ENCODE data around the gene KCNQ5. TPM values are rescaled to one million over a fixed set of nuclear protein-coding genes. Genes with fewer than 3 reads are reported as not detected.
"Not testable (repeated sequence)": the region's sequence is repeated elsewhere in the genome, so short reads cannot be mapped to it uniquely, and the experiment has no call there.

Gene KCNQ5
- total RNA-seq, 1 donor from 2014 or later = 1.2 TPM

GRCh38 chr6:73233048-73233447, 611.2 kb downstream of the KCNQ5 start:
- H3K4me1 Mint-ChIP-seq = no peaks in the 10 kb centered on the region
- no peak for DNase-seq (ENCODE audit: low read depth, low spot score)
- no peaks in the 10 kb centered on the region for H3K36me3 Mint-ChIP-seq (ENCODE audit: low read depth)
- H3K4me3 Mint-ChIP-seq = no peak overlapping the region
- H3K27me3 Mint-ChIP-seq (ENCODE audit: low read depth) = no peaks in the 10 kb centered on the region
- TF ChIP-seq CTCF (conservative IDR thresholded peaks at IDR 0.05) = no peak
- H3K9me3 Mint-ChIP-seq = no peaks in the 10 kb centered on the region
- H3K27ac Mint-ChIP-seq (ENCODE audit: unreplicated experiment) = no peak overlapping the region

GRCh38 chr6:73233971-73234370, 612.1 kb downstream of the KCNQ5 start:
- not testable (repeated sequence) for H3K27ac Mint-ChIP-seq (ENCODE audit: unreplicated experiment); H3K4me1 Mint-ChIP-seq; H3K4me3 Mint-ChIP-seq; H3K9me3 Mint-ChIP-seq; DNase-seq (ENCODE audit: low read depth, low spot score); H3K36me3 Mint-ChIP-seq (ENCODE audit: low read depth); H3K27me3 Mint-ChIP-seq (ENCODE audit: low read depth)

GRCh38 chr6:73234733-73235132, 612.9 kb downstream of the KCNQ5 start:
- no peak for DNase-seq (ENCODE audit: low read depth, low spot score)
- no peaks in the 10 kb centered on the region for H3K4me1 Mint-ChIP-seq
- no peaks in the 10 kb centered on the region for H3K9me3 Mint-ChIP-seq
- H3K36me3 Mint-ChIP-seq (ENCODE audit: low read depth) = no peaks in the 10 kb centered on the region
- no peak for TF ChIP-seq CTCF (conservative IDR thresholded peaks at IDR 0.05)
- no peaks in the 10 kb centered on the region for H3K27me3 Mint-ChIP-seq (ENCODE audit: low read depth)
- H3K4me3 Mint-ChIP-seq = no peak overlapping the region
- H3K27ac Mint-ChIP-seq (ENCODE audit: unreplicated experiment) = no peak overlapping the region

- H3K4me1 Mint-ChIP-seq = no peaks in the 10 kb centered on the region
- no peaks in the 10 kb centered on the region for H3K27me3 Mint-ChIP-seq (ENCODE audit: low read depth)
- no peak for DNase-seq (ENCODE audit: low read depth, low spot score)
- no peak overlapping the region for H3K4me3 Mint-ChIP-seq
- no peaks in the 10 kb centered on the region for H3K36me3 Mint-ChIP-seq (ENCODE audit: low read depth)
- TF ChIP-seq CTCF (conservative IDR thresholded peaks at IDR 0.05) = no peak
- H3K27ac Mint-ChIP-seq (ENCODE audit: unreplicated experiment) = no peak overlapping the region
- H3K9me3 Mint-ChIP-seq = no peaks in the 10 kb centered on the region
Measured at GRCh38 chr6:73236144-73236750, 614.4 kb downstream of the KCNQ5 start.

- TF ChIP-seq CTCF (conservative IDR thresholded peaks at IDR 0.05) = no peak
- H3K27me3 Mint-ChIP-seq (ENCODE audit: low read depth) = no peaks in the 10 kb centered on the region
- H3K9me3 Mint-ChIP-seq = no peaks in the 10 kb centered on the region
- H3K27ac Mint-ChIP-seq (ENCODE audit: unreplicated experiment) = no peak overlapping the region
- no peak for DNase-seq (ENCODE audit: low read depth, low spot score)
- no peaks in the 10 kb centered on the region for H3K36me3 Mint-ChIP-seq (ENCODE audit: low read depth)
- H3K4me3 Mint-ChIP-seq = no peak overlapping the region
- H3K4me1 Mint-ChIP-seq = no peaks in the 10 kb centered on the region
Measured at GRCh38 chr6:73240730-73241129, 618.9 kb downstream of the KCNQ5 start.

- no peak overlapping the region for H3K27ac Mint-ChIP-seq (ENCODE audit: unreplicated experiment)
- no peaks in the 10 kb centered on the region for H3K27me3 Mint-ChIP-seq (ENCODE audit: low read depth)
- no peak for TF ChIP-seq CTCF (conservative IDR thresholded peaks at IDR 0.05)
- no peaks in the 10 kb centered on the region for H3K4me1 Mint-ChIP-seq
- H3K36me3 Mint-ChIP-seq (ENCODE audit: low read depth) = no peaks in the 10 kb centered on the region
- no peak overlapping the region for H3K4me3 Mint-ChIP-seq
- DNase-seq (ENCODE audit: low read depth, low spot score) = no peak
- H3K9me3 Mint-ChIP-seq = no peaks in the 10 kb centered on the region
Measured at GRCh38 chr6:73242001-73242400, 620.1 kb downstream of the KCNQ5 start.

Small RNAs within 50 kb of the gene (microRNA-seq; reads per million reads assigned to microRNA genes)
- not detected for gene MIR4282
